Central memory CD8-positive, alpha-beta T cell (primary cell): ENCODE results near the gene CTNNA3.

Source experiments
- ATAC-seq: fragments of 150-1000 bp; cut with Tn5 transposase; replicated peaks from 2 replicates; pipeline ENCODE4 v1.10.0; 2022; ENCODE audit warnings: mild to moderate bottlenecking, moderate FRiP score, moderate number of reproducible peaks; ENCODE audit not compliant: poor library complexity, severe bottlenecking; ENCODE audit errors: extremely low read depth
- DNase-seq, 2 donors: peaks; one replicate each; pipeline ENCODE4 v3.0.0; 2021; ENCODE audit warnings: low spot score in 2 of 2
- H3K27ac Mint-ChIP-seq: one replicate; pipeline ENCODE4 v1.8.0; 2022; ENCODE audit warnings: low read depth, mild to moderate bottlenecking, moderate library complexity, mixed read lengths
- H3K27me3 Mint-ChIP-seq: one replicate; pipeline ENCODE4 v1.8.0; 2022; ENCODE audit warnings: mixed read lengths
- H3K36me3 Mint-ChIP-seq: one replicate; pipeline ENCODE4 v1.8.0; 2022; ENCODE audit warnings: mild to moderate bottlenecking, moderate library complexity, mixed read lengths; ENCODE audit not compliant: insufficient read depth
- H3K4me1 Mint-ChIP-seq: one replicate; pipeline ENCODE4 v1.8.0; 2022; ENCODE audit warnings: mixed read lengths
- H3K4me3 Mint-ChIP-seq: one replicate; pipeline ENCODE4 v1.8.0; 2022; ENCODE audit warnings: mild to moderate bottlenecking, moderate library complexity, mixed read lengths
- H3K9me3 Mint-ChIP-seq: one replicate; pipeline ENCODE4 v1.8.0; 2022; ENCODE audit warnings: mixed read lengths

The CTNNA3 gene

DNA sequence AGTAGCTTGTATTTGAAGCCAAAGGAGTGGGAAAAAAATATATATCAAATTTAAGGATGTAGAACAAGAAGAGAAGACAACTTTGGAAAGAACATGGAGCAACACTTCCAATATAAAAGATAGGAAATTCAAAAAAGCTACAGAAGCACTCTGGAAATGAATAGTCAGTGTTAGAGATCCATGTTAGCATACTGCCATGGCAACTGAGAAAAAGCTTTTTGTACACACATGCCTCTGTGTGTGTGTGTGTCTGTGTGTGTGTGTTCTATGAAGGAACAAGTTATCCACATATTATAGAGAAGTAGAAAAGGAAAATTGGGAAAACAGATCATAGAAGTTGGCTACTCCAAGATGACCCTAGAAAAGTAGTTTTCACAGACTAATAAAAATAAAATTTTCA lies 673.9 kb downstream of the CTNNA3 start:
- DNase-seq (no peak), ATAC-seq (no peak)
- no peaks in the 10 kb centered on the region for H3K36me3 Mint-ChIP-seq
- H3K4me1 Mint-ChIP-seq, result no peaks in the 10 kb centered on the region
- H3K9me3 Mint-ChIP-seq, result peaks cover 32% of the 10 kb centered on the region
- H3K27ac Mint-ChIP-seq, result no peak overlapping the region
- H3K4me3 Mint-ChIP-seq, result no peak overlapping the region
- H3K27me3 Mint-ChIP-seq, result no peaks in the 10 kb centered on the region

GRCh38 chr10:67017218-67017617 lies 678.8 kb downstream of the CTNNA3 start:
- ATAC-seq, result no peak
- H3K36me3 Mint-ChIP-seq, result no peaks in the 10 kb centered on the region
- DNase-seq, result no peak
- H3K27ac Mint-ChIP-seq, result no peak overlapping the region
- H3K9me3 Mint-ChIP-seq, result peaks cover 28% of the 10 kb centered on the region
- no peaks in the 10 kb centered on the region for H3K4me1 Mint-ChIP-seq
- H3K4me3 Mint-ChIP-seq, result no peak overlapping the region
- H3K27me3 Mint-ChIP-seq, result no peaks in the 10 kb centered on the region

- ATAC-seq (no peak), DNase-seq (no peak)
- Mint-ChIP-seq H3K27ac (no peak overlapping the region), H3K9me3 (peaks cover 12% of the 10 kb centered on the region), H3K36me3 (no peaks in the 10 kb centered on the region), H3K4me1 (no peaks in the 10 kb centered on the region), H3K27me3 (no peaks in the 10 kb centered on the region), H3K4me3 (no peak overlapping the region)
These were observed 680.8 kb downstream of the CTNNA3 start for GRCh38 chr10:67015225-67015624.

- no peaks in the 10 kb centered on the region for H3K27me3 Mint-ChIP-seq
- H3K27ac Mint-ChIP-seq, result no peak overlapping the region
- DNase-seq (no peak), ATAC-seq (no peak)
- no peak overlapping the region for H3K4me3 Mint-ChIP-seq
- H3K4me1 Mint-ChIP-seq, result no peaks in the 10 kb centered on the region
- no peaks in the 10 kb centered on the region for H3K36me3 Mint-ChIP-seq
- peaks cover 13% of the 10 kb centered on the region for H3K9me3 Mint-ChIP-seq
These were observed 684.0 kb downstream of the CTNNA3 start for GRCh38 chr10:67011981-67012380.

- Mint-ChIP-seq H3K4me1 (no peaks in the 10 kb centered on the region), H3K27me3 (no peaks in the 10 kb centered on the region), H3K27ac (no peak overlapping the region), H3K36me3 (no peaks in the 10 kb centered on the region), H3K9me3 (peaks cover 13% of the 10 kb centered on the region), H3K4me3 (no peak overlapping the region)
- ATAC-seq (no peak), DNase-seq (no peak)
These were observed 684.5 kb downstream of the CTNNA3 start for GRCh38 chr10:67011480-67011879.

DNA sequence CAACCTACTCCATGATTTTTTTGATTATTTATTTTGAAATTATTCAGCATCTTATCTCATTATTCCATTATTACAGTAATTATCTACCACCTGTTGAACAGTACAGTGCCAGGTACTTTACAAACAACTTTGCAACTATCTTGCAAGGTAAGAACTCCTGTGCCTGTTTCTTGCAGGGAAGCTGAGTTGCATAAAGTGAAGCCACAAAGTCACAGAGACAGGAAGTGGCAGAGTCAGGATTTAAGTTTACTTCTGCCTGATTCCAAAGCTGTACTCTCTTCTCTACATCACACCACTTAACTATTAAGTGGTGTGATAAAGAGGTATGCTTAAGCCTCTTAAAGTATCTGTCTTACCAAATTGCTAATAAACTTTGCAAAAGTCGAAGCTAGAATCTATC lies 690.0 kb downstream of the CTNNA3 start:
- peaks cover 11% of the 10 kb centered on the region for H3K9me3 Mint-ChIP-seq
- no peak for ATAC-seq

GRCh38 chr10:67004690-67005089 lies 691.3 kb downstream of the CTNNA3 start:
- Mint-ChIP-seq H3K9me3 (peaks cover 15% of the 10 kb centered on the region), H3K36me3 (no peaks in the 10 kb centered on the region), H3K4me3 (no peak overlapping the region), H3K27me3 (no peaks in the 10 kb centered on the region), H3K4me1 (no peaks in the 10 kb centered on the region), H3K27ac (no peak overlapping the region)
- ATAC-seq (no peak), DNase-seq (no peak)

More for the DNA sequence above, 690.0 kb downstream of the CTNNA3 start:
- DNase-seq, result no peak
- no peak overlapping the region for H3K27ac Mint-ChIP-seq
- no peaks in the 10 kb centered on the region for H3K36me3 Mint-ChIP-seq
- H3K4me3 Mint-ChIP-seq, result no peak overlapping the region
- no peaks in the 10 kb centered on the region for H3K27me3 Mint-ChIP-seq
- no peaks in the 10 kb centered on the region for H3K4me1 Mint-ChIP-seq

GRCh38 chr10:66999762-67000545 lies 696.0 kb downstream of the CTNNA3 start:
- Mint-ChIP-seq H3K36me3 (no peaks in the 10 kb centered on the region), H3K9me3 (peaks cover 26% of the 10 kb centered on the region), H3K4me3 (no peak overlapping the region), H3K4me1 (no peaks in the 10 kb centered on the region), H3K27me3 (no peaks in the 10 kb centered on the region), H3K27ac (no peak overlapping the region)
- ATAC-seq (no peak), DNase-seq (no peak)

- Mint-ChIP-seq H3K27me3 (no peaks in the 10 kb centered on the region), H3K9me3 (peaks cover 22% of the 10 kb centered on the region), H3K27ac (no peak overlapping the region), H3K4me3 (no peak overlapping the region), H3K36me3 (no peaks in the 10 kb centered on the region), H3K4me1 (no peaks in the 10 kb centered on the region)
- ATAC-seq, result no peak
- DNase-seq, result no peak
These were observed 699.0 kb downstream of the CTNNA3 start for GRCh38 chr10:66996996-66997395.

GRCh38 chr10:66990143-66990830 lies 705.7 kb downstream of the CTNNA3 start:
- peaks cover 11% of the 10 kb centered on the region for H3K9me3 Mint-ChIP-seq
- no peaks in the 10 kb centered on the region for H3K4me1 Mint-ChIP-seq
- no peaks in the 10 kb centered on the region for H3K27me3 Mint-ChIP-seq
- H3K4me3 Mint-ChIP-seq, result no peak overlapping the region
- DNase-seq (no peak), ATAC-seq (no peak)
- H3K36me3 Mint-ChIP-seq, result no peaks in the 10 kb centered on the region
- no peak overlapping the region for H3K27ac Mint-ChIP-seq

- no peak overlapping the region for H3K4me3 Mint-ChIP-seq
- no peaks in the 10 kb centered on the region for H3K27me3 Mint-ChIP-seq
- H3K4me1 Mint-ChIP-seq, result no peaks in the 10 kb centered on the region
- H3K9me3 Mint-ChIP-seq, result peaks cover 18% of the 10 kb centered on the region
- no peak for DNase-seq
- no peak overlapping the region for H3K27ac Mint-ChIP-seq
- ATAC-seq, result no peak
- no peaks in the 10 kb centered on the region for H3K36me3 Mint-ChIP-seq
These were observed 712.5 kb downstream of the CTNNA3 start for GRCh38 chr10:66983475-66983818.

GRCh38 chr10:66982792-66983474 lies 713.1 kb downstream of the CTNNA3 start:
- DNase-seq, result no peak
- Mint-ChIP-seq H3K4me3 (no peak overlapping the region), H3K27ac (no peak overlapping the region), H3K36me3 (no peaks in the 10 kb centered on the region), H3K27me3 (no peaks in the 10 kb centered on the region), H3K9me3 (peaks cover 18% of the 10 kb centered on the region), H3K4me1 (no peaks in the 10 kb centered on the region)
- no peak for ATAC-seq

DNA sequence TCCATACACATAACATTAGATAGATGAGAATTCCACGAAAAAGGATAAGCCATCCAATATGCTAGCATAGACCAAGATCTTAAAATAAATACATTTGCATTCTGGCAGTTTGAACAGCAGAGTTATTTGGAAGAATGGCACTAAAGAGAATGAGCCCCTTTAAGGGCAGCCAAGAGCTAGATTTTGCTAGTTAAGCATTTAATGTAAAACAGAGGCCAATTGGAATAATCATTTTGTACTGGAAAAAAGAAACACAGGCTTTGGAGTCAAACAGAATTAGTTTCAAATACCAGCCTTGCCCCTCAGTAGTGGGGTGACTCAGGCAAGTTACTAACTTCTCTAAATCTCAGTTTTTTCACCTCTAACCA lies 714.0 kb downstream of the CTNNA3 start:
- H3K4me3 Mint-ChIP-seq, result no peak overlapping the region
- peaks cover 17% of the 10 kb centered on the region for H3K9me3 Mint-ChIP-seq
- no peaks in the 10 kb centered on the region for H3K27me3 Mint-ChIP-seq
- H3K4me1 Mint-ChIP-seq, result no peaks in the 10 kb centered on the region
- no peak for DNase-seq
- no peaks in the 10 kb centered on the region for H3K36me3 Mint-ChIP-seq
- no peak overlapping the region for H3K27ac Mint-ChIP-seq
- no peak for ATAC-seq
